Stimulated activated CD4-positive, alpha-beta T cell treated with anti-CD3 and anti-CD28 coated beads, Interleukin-12 subunit alpha, Interleukin-12 subunit beta, amount 100 ng/mL, for 48 hours (primary cell): ENCODE results near the gene SPC25.
"Not testable (repeated sequence)": the region's sequence is repeated elsewhere in the genome, so short reads cannot be mapped to it uniquely, and the experiment has no call there.

ENCODE experiments used
- DNase-seq, 3 donors: peaks; one replicate each; pipeline ENCODE4 v3.0.0-alpha.2; 2020; ENCODE audit warnings: low read depth in 2 of 3, low spot score in 1 of 3

The SPC25 gene

DNA sequence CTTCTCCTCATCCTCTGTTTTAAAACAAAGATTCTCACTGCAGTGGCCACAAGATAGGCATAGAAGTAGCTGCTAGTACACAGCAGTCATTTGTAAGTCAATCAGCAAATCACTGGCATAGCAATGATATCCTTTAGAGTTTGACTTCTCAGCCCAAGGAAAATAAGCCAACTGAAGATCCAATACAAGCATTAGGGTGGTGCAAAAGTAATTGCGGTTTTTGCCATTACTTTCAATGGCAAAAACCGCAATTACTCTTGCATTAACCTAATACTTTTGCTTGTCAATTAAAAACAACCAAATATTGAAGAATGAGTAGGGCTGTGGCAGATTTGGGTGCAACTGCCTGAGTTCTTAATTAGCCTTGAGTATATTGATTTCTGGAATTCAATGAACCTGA lies 13.7 kb upstream of the SPC25 start:
- no peak for DNase-seq

DNA sequence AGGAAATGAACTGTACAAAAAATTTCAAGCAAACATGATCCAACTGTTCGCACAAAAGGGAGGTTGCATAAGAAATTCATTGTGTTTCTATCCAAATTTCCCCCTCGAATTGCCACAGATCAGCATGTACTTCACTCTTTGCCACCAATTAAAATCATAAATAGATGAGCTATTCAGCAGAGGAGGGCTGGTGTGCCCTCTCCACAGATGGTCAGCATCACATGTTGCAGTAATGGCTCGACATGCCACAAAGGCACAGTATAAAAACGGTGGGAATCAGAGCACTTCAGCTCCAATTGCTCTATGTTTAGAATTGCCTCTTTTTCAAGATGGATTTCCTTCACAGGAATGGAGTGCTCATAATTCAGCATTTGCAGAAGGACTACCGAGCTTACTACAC lies 10.8 kb upstream of the SPC25 start, which contains the start of gene G6PC2:
Gene G6PC2, plus strand, starts transcription at position 289 of the 400 bp plus-strand sequence. Its CDS starts 41 bp downstream, at position 330.
- DNase-seq = no peak

DNA sequence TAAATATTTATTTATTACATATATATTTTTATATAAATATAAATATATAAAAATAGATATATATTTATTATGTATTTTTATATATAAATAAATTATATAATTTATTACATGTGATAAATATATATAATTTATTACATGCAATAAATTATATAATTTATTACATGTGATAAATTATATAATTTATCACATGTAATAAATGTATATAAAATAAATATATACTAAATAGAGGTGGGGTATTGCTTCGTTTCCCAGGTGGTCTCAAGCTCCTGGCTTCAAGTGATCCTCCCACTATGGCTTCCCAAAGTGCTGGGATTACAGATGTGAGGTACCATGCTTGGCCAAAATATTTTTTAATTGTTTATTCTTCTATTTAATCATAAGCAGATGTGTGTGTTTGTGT lies 7.2 kb upstream of the SPC25 start:
- DNase-seq = no peak

DNA sequence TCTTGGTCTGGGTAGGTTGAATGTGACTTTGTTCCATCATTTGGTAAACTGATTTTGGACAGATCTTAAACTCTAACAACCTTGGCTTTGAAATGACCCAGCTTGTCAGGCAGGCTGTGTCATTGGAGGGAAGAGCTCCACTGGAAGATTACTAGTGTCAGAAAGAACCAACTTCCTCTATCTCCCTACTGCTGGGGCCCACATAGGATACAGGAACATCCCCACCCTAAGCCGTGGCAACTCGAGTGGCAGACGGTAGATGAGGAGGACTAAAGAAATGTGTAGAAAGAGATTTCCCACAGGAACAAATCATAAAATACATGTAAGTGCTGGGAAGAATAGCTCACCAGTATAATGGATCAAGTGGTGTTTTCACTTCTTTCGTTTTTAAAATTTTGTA lies 6.6 kb upstream of the SPC25 start:
- no peak for DNase-seq

DNA sequence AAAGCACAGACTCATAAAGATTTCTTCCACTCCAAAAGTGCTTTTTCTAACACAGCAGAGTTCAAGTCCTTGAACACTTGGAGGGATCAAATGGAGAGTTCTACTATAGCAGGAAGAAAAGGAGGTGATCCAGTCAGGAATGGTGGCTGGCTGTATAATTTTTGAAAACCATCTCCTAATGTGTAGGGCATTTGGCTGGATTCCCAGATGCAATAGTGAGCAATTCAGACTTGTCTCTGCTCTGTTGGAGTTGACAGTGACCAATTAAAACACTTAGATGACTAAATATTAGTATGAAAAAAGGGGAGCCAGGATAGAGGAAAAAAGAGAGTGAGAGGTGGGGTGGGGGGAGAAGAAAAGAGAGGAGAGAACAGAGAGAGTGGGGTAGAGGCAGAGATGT lies 5.5 kb upstream of the SPC25 start:
- no peak for DNase-seq

DNA sequence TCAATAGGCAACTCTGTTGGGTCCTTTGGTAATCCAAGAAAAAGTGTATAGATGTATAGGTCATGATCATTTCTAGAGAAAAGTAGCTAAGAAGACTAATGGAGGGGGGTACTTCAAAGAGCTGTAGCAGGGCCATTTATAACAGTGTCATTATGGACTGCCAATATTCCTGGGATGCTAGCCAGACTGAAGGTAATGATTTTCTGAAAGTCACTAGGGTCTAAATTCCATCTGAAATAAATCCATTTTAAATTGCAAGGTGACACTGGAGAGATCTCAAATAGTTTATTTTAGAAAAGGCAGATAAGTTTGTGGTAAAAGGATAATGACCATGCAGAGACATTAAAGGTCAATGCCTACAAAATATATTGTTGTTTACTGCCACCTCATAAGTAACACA lies 4.5 kb upstream of the SPC25 start:
- no peak for DNase-seq

DNA sequence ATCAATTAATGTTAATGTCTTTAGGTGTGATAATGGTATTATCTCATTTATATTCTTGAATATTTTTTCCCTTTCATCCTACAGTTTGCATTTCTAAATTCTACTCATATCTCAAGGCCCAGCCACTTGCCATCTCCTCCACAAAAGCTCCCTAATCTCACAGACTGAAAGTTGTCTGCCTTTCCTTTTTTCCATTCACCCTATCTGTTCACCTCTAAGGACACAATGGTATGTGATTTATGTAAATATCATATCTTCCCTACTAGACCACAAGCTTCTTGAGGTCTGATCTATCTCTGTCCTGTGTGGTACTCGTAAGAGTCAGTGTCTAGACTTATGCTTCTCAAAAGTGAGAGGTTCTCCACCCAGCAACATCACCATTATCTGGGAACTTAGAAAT lies 3.9 kb upstream of the SPC25 start:
- DNase-seq = no peak

DNA sequence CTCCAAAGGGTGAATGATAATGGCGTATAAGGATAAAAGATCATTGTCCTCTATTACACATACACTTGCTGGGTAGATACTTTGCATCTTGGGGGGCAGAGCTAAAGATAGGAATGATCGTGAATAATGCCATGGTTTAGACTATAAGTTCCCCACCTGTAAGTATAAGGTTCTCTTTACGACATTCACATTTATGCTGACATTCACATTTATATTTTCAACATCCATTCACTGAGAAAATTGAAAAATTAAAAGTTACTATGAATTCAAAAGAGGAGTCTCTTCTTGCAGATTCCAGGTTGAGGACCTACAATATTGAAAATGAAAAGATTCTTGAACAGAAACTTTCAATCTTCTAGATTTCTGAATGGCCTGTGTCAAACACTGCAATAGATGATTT lies 2.1 kb upstream of the SPC25 start:
- no peak for DNase-seq

DNA sequence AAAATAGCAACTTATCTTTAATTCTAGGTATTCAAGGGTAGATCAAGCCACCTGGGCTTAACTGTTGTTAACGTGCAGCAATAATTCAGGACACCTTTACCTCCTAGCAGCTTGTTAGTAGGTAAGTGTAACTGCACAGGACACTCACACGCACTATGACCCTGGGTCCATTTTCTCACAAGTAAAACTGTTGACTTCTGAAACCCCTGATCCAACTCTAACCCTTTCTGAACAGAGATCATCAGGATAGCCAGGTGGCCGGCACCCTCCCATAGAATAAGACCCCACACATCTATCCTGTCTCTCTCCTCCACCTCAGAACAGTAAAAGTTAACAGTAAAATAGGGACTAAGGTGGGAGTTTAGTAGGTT lies 610 bp downstream of the SPC25 start:
- no peak for DNase-seq

DNA sequence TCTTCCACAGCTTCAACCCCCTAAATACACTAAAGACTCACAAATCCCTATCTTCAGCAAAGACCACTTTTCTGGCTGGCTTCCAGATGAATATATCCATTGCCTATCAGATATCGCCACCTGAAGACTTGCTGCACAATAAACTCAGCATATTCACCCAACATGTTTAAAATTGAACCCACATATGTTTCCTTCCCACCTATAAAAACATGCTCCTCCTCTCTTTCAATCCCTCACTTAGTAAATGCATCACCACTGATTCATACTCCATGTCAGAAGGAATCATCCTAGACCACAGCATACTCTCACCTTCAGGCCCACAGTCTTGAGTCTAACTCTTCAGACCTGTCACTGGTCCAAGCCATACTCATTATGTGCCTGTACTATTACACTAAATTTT lies 5.3 kb downstream of the SPC25 start:
- DNase-seq = no peak

DNA sequence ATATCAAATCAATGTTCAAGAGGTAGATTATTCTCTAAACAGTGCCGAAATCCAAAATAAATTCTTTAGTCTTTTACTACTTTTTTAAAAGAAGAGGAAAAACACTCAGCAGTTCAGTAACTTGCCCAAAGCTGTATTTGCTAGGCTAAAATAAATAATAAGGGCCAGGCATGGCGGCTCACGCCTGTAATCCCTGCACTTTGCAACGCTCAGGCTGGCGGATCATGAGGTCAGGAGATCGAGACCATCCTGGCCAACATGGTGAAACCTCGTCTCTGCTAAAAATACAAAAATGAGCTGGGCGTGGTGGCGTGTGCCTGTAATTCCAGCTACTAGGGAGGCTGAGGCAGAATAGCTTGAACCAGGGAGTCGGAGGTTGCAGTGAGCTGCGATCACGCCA lies 8.1 kb downstream of the SPC25 start:
- not testable (repeated sequence) for DNase-seq

DNA sequence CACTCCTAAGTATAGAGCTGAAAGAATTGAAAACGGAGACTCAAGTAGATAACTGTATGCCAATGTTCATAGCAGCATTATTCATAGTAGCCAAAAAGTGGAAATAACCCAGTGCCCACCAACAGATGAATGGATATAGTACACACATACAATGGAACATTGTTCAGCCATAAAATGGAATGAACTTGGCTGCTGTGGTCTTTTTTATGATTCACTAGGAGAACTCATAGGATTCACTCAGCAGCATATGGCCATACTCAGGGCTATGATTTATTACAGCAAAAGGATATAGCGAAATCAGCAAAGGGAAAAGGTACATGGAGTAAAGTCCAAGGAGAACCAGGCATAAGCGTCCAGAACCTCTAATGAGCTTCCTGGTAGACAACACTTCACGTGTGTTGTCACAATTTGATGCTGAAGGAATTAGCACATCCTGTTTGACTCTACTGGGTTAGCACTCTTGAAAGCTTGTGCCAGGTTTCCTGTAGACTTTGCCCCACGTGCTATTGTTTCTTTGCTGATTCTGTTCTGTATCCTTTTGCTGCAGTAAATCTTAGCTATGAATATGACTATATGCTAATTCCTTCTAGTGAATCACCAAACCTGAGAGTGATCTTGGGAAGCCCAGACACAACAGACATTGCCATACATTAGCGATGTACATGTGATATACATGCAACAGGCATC lies 15.7 kb downstream of the SPC25 start:
- DNase-seq = no peak

DNA sequence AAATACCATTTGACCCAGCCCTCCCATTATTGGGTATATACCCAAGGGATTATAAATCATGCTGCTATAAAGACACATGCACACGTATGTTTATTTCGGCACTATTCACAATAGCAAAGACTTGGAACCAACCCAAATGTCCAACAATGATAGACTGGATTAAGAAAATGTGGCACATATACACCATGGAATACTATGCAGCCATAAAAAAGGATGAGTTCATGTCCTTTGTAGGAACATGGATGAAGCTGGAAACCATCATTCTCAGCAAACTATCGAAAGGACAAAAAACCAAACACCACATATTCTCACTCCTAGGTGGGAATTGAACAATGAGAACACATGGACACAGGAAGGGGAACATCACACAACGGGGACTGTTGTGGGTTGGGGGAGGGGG lies 19.4 kb downstream of the SPC25 start:
- not testable (repeated sequence) for DNase-seq

DNA sequence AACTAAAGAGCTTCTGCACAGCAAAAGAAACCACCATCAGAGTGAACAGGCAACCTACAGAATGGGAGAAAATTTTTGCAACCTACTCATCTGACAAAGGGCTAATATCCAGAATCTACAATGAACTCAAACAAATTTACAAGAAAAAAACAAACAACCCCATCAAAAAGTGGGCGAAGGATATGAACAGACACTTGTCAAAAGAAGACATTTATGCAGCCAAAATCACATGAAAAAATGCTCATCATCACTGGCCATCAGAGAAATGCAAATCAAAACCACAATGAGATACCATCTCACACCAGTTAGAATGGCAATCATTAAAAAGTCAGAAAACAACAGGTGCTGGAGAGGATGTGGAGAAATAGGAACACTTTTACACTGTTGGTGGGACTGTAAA lies 19.9 kb downstream of the SPC25 start:
- not testable (repeated sequence) for DNase-seq

DNA sequence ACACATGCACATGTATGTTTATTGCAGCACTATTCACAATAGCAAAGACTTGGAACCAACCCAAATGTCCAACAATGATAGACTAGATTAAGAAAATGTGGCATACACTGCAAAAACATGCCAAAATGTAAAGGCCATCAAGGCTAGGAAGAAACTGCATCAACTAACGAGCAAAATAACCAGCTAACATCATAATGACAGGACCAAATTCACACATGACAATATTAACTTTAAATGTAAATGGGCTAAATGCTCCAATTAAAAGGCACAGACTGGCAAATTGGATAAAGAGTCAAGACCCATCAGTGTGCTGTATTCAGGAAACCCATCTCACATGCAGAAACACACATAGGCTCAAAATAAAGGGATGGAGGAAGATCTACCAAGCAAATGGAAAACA lies 23.1 kb downstream of the SPC25 start:
- DNase-seq = not testable (repeated sequence)

DNA sequence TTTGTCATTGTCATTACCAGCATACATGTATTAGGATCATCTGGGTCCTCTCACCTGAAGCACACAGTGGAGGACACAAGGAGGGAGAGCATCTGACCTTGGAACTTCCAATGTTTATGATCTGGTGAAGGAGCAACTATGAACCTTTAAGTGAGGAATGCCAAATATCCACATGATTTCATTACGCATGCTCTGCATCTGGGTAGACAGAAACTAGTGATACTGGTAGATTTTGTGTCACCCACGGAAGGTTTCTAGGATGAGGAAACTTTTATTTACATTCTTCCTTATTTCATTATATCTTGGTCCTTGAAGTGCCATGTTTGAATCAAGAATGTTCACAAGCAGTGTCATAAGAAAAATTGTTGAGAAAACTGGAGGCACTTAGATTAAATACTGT lies 32.1 kb downstream of the SPC25 start:
- no peak for DNase-seq

DNA sequence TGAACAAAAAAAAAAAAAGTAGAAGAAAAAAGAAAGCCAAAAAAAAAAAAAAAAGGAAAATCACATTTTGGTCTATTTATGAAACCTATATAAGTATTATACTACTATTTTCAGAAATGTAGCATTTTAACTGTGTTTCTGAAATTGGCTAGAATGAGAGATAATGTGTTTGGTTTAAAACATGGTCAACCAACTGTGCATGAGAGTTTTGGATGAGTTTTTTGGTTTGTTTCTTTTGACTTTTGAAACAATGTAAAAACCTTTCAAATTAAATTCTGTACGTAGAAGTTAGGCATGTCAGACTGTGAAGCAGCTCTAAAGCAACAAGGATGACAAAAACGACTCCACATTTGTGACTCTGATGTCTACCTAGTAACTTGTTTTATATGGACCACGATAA lies 34.6 kb downstream of the SPC25 start:
- DNase-seq = no peak

DNA sequence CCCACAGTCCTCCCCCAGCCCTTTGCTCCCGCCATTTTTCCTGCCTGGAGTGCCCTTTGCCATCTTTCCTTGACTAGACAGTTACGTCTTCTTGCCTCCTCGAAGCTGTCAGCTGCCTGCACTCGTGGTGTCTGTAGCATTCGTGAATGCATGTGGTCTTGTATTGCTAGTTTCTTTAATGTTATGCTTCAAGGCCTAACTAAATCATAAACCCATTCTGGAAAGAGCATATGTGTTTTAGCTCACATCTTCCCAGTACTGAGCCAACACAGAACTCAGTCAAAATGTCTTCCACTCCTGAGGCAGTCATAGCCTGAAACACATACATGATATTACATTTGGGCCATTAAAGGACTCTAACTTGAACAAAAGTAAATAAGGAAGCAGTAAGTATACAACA lies 35.6 kb downstream of the SPC25 start:
- DNase-seq = no peak

DNA sequence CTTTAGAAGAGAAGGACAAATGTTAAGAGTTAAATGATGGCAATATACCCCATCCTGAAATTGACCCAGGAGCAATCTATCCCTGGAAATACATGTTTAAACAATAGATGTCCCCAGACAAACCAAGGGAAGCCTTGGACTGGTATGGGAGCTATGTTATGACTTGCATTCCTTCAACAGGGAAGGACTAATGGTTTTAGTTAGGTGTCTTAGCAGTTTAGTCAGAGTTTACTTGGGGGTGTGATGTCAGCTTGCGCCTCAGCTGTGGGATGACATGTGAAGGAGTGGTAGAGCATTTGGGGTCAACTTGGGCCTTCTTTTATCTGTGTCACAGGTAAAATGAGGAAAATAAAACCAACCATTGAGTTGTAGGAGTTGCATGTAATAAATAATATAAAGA lies 36.8 kb downstream of the SPC25 start:
- no peak for DNase-seq

DNA sequence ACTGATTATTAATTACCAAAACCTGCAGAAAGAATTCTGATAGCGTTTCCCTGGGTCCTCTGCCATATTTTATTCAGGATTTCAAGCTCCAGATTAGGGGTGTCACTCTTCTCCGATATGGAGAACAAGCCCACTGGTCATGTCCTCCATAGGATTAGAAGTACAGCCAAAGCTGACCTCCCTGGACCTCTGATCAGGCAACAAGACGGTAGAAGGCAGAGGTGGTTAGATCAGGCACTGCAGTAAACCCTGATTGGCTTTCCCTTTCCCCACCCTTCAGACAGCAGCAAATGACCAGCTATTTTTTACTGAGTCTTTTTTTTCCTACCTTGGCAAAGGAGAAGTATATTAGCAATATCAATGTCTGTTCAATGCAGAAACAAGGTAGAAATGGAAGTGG lies 37.7 kb downstream of the SPC25 start:
- DNase-seq = no peak

DNA sequence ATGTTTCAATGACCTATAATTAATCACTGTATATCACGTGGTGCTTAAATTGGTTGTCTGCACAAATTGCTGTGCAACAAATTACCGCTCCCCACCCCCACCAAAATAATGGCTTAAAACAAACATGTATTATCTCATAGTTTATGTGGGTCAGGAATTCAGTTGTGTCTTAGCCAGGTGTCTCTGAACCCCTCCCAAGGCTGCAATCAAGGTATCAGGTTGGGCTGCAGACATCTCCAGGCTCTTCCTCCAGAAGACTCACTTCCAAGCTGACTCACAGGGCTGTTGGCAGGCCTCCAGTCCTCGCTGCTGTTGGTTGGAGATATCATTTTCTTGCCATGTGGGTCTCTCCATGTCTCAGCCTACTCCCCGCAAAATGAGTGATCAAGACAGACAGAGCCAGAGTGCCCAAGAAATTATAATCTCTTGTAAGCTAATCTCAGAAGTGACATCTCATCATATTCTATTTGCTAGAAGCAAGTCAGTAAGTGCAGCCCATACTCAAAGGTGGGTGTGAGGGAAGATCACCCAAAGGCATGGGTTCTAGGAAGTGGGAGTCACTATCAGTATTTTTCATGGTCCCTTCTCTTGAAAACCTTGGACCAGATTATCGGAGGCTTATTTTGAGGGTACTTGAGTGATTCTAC lies 38.4 kb downstream of the SPC25 start:
- DNase-seq = no peak

DNA sequence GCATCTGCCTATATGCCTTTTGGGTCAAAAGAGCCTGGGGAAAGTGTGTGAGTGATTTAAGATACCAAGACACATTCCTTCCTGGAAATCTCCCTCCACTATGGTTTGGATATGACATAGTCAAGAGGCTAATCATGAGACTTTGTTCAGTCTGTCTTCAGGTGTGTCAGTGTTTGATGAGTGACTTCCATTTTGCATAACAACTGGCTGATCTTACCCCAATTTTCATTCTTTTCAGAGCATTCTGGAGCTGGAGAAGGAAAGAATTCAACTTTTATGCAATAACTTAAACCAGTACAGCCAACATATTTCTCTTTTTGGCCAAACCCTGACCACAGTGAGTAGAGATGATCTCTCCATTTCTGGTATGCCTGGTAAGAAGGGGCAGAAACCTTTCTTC lies 39.4 kb downstream of the SPC25 start:
- no peak for DNase-seq

DNA sequence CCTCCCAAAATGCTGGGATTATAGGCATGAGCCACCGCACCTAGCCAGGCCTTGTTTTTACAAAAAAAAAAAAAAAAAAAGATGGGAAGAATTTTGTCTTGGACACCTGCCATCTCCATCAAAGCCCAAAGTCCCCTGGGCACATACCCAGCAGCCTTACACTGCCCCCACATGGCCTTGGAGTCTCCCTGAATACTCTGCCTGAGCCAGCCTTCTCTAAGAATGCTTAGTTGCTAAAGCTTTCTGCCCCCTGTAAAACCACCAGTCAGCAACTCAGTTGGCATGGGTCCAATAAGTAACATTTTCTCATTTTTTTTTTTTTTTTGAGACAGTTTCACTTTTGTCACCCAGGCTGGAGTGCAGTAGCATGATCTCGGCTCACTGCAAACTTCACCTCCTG lies 40.6 kb downstream of the SPC25 start:
- no peak for DNase-seq
